GM18907 (cell line): ENCODE results near the gene ASTN2.

Experiments used
- ATAC-seq: cut with Tn5 transposase; IDR thresholded peaks from one replicate; pipeline ENCODE4 v1.9.1; 2021; ENCODE audit warnings: mild to moderate bottlenecking, moderate library complexity; ENCODE audit not compliant: unreplicated experiment

The ASTN2 gene

GRCh38 chr9:116689486-116690032, 725.3 kb downstream of the ASTN2 start:
- ATAC-seq: no peak

DNA sequence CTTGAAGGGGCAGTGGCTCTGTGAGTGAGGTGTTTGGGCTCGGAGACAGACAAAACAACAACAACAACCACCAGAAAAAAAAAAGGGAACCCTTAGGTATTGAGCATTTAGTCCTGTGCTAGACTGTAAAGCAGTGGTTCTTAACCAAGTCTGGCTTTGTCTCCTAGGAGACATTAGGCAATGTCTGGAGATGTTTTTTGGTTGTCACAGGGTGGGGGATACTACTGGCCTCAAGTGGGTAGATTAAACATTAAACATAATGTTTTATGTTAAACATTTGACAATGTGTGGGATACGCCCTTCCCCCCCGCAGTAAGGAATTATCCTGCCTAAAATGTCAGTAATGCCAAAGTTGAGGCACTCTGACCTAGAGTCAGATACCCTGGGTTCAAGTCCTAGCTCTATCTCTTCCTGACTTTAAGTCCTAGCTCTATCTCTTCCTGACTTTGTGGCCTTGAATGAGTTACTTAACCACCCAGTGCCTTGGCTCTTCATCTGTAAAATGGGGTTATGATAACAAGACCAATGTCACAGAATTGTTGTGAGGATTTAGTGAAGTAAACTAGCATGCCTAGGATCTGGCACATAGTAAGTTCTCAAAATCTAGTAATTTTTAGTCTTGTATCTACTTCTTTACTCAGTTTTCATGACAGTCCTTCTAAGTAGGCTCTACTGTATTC, 725.9 kb downstream of the ASTN2 start:
- ATAC-seq: no peak

- no peak for ATAC-seq
Measured at GRCh38 chr9:116687754-116688135, 727.1 kb downstream of the ASTN2 start.

- ATAC-seq: peak; percentile 99
Measured at GRCh38 chr9:116687074-116687753, 727.6 kb downstream of the ASTN2 start, which contains the start of gene TRIM32. TRIM32 (plus strand) TSS chr9:116687305; CDS start chr9:116697743, 10,438 bp downstream.

DNA sequence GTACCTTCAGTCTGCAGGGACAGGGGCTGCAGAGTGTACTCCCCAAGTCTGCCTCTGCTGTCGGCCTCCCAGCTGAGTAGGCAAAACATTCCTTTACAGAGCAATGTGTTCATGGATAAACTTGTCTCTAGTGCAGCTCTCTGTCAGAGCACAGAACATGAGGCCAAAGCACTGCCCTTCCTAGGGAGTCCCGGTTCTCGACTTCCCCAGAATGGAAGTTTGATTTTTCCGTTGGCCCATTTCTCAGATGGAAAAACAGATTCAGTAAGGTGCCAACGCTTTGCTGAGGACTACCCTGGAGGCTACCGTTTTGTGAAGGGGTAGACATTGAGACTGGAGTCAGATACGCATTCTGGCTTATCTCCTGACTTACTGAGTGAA, 728.2 kb downstream of the ASTN2 start:
- ATAC-seq: peak; percentile 49

DNA sequence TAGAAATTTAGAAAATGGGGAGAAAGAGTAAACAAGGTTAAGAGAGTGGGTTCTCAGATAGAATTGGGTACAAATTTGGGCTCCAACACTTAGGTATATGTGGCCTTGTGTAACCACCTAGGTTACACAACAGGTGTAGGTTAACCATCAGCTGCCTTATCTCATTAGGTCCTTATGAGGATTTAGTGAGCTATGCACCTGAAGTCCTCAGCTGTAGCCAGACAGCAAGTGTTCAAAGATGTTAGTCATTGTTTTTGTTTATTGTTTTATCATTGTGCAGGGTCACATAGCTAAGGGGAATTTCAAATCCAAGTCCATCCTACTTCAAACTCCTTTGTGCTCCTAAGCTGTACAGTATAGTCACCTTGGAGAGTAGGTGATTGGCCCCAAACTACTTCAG, 728.7 kb downstream of the ASTN2 start:
- no peak for ATAC-seq

DNA sequence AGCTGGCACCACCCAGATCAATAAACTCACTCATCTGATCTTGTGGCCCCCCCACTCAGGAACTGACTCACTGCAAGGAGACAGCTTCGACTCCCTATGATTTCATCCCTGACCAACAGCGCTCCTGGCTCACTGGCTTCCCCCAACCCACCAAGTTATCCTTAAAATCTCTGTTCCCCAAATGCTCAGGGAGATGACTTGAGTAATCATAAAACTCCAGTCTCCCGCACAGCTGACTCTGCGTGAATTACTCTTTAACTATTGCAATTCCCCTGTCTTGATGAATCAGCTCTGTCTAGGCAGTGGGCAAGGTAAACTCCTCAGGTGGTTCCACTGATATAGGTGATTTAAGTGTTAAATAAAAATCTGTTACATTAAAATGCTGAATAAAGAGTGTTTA, 729.7 kb downstream of the ASTN2 start:
- no peak for ATAC-seq

- no peak for ATAC-seq
Measured at GRCh38 chr9:116683535-116683934, 731.3 kb downstream of the ASTN2 start.

DNA sequence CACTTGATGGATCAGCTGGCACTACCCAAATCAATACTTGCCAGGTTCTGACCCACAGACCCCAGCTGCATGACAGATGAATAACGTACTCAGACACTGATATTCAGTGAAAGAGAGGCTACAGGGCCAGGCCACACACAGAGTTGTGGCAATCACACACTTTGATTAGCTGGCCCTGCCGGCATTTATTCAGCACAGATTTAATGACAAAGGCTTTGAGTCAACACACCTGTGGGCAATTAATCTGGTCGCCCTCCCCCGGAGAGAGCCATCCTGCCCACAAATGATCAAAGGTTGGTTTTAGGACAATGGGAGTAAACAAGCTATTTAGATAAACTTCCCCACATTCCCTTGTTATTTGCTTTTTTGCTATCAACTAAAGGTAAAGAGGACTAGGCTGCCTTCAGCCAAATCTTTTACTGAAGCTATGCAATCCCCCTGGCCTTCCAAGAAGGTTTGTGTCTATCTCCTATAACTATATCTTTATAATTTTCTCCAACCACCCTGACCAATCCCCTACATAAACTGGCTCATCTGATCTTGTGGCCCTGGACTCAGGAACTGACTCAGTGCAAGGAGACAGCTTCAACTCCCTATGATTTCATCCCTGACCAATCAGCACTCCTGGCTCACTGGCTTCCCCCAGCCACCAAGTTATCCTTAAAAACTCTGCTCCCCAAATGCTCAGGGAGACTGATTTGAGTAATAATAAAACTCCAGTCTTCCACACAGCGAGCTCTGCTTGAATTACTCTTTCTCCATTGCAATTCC, 740.5 kb downstream of the ASTN2 start:
- ATAC-seq: no peak

GRCh38 chr9:116673375-116673774, 741.5 kb downstream of the ASTN2 start:
- ATAC-seq: no peak

GRCh38 chr9:116671605-116672004, 743.3 kb downstream of the ASTN2 start:
- no peak for ATAC-seq

GRCh38 chr9:116668970-116669695, 745.7 kb downstream of the ASTN2 start:
- no peak for ATAC-seq

- no peak for ATAC-seq
Measured at GRCh38 chr9:116663581-116663980, 751.3 kb downstream of the ASTN2 start.

DNA sequence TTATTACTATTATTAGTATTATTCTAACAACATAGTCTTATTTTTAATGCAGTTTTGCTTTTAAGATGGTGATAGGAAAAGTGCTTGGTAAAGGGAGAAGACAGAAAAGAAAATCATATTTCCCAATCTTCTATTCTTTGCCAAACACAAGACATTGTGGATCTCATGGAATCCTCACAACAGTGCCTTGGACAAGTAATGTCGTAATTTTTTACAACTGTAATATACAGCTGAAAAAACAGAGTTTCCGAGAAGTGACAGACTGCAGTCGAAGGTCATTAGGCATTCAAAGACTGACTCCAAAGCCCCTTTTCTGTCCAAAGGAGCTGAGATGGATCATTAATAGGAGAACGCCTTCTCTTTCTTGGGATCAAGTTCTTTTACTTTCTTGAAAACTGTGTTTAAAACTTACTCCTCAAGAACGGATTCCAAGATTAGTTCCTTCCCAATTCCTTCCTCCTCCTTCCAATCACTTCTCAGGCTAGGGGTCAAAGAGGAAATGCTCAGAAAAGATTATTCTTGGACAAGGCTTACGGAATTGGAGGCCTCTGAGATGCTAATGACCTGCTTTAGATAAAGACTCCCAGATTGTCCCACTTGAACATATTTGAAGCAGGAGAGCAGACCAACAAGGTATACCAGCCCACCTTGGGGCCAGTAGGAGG, 752.1 kb downstream of the ASTN2 start:
- ATAC-seq: no peak

GRCh38 chr9:116661037-116661954, 753.6 kb downstream of the ASTN2 start:
- ATAC-seq: peak; percentile 91

GRCh38 chr9:116658265-116658664, 756.6 kb downstream of the ASTN2 start:
- ATAC-seq: no peak

DNA sequence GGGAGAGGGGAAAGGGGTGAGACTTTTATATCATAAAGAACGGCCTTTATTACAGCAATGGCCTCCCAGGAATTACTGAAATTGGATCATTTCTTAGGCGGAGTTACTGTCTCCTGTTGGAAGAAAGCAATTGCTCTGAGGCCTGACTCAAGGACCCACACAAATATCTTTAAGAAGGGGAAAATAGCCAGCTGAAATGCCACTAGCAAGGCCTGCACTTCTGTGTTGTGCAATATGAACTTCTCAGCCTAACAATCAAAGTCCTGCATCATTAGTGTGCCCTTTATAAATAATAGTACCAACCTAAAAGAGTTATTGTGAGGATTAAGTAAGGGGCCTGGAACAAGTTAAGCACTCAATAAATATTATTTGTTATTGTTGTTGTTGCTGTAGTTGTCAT, 757.9 kb downstream of the ASTN2 start:
- ATAC-seq: no peak

GRCh38 chr9:116656501-116656971, 758.3 kb downstream of the ASTN2 start:
- no peak for ATAC-seq

GRCh38 chr9:116654059-116654355, 760.9 kb downstream of the ASTN2 start:
- ATAC-seq: no peak
